Lower lobe of right lung (tissue), 2 donors: Measurements from ENCODE around the gene ANKRD9. TPM values are rescaled to one million over a fixed set of nuclear protein-coding genes. Genes with fewer than 3 reads are reported as not detected.

ENCODE experiments used
- ATAC-seq, 2 donors: fragments of 200-7000 bp; cut with Tn5 transposase; one replicate each; pipeline ENCODE4 v1.9.1; 2020 to 2022; ENCODE audit warnings: mild to moderate bottlenecking in 2 of 2, moderate library complexity in 2 of 2
- DNase-seq: peaks from one replicate; pipeline ENCODE4 v3.0.0-alpha.2; 2020
- H3K27ac ChIP-seq: fragments of 200-600 bp; one replicate; pipeline ENCODE4 v1.8.0; 2022
- H3K27me3 ChIP-seq: fragments of 200-600 bp; one replicate; pipeline ENCODE4 v1.8.0; 2022; ENCODE audit warnings: low read depth
- H3K36me3 ChIP-seq: fragments of 200-600 bp; one replicate; pipeline ENCODE4 v1.8.0; 2022; ENCODE audit warnings: mild to moderate bottlenecking
- H3K4me1 ChIP-seq: fragments of 200-600 bp; one replicate; pipeline ENCODE4 v1.8.0; 2022
- H3K4me3 ChIP-seq: fragments of 200-600 bp; one replicate; pipeline ENCODE4 v1.8.0; 2022; ENCODE audit warnings: mild to moderate bottlenecking
- H3K9me3 ChIP-seq: fragments of 200-600 bp; one replicate; pipeline ENCODE4 v1.8.0; 2022
- intact Hi-C: fragments of 100-400 bp; cut with DNase I; formaldehyde crosslinking; loops from one replicate; pipeline ENCODE4 v1.11.0; 2022
- total RNA-seq: library from RNA; stranded (reverse); fragmentation: NEBNext Ultra II Directional; extraction: Animal tissue kit (Norgen Biotek cat#: 25700); gene quantifications from one replicate; pipeline ENCODE4 v1.2.1, GENCODE V29; 2021
- TF ChIP-seq, protein P1 (sequence below): fragments of 200-600 bp; IDR thresholded peaks from one replicate; pipeline ENCODE4 v1.8.0; 2022; ENCODE audit warnings: antibody characterized with exemption, mild to moderate bottlenecking
- donor health status: DM: no; HTN: yes; CAD: no; lungs with severe emphysema.

Gene ANKRD9
- total RNA-seq, 1 donor from 2014 or later, result 19.5 TPM

DNA sequence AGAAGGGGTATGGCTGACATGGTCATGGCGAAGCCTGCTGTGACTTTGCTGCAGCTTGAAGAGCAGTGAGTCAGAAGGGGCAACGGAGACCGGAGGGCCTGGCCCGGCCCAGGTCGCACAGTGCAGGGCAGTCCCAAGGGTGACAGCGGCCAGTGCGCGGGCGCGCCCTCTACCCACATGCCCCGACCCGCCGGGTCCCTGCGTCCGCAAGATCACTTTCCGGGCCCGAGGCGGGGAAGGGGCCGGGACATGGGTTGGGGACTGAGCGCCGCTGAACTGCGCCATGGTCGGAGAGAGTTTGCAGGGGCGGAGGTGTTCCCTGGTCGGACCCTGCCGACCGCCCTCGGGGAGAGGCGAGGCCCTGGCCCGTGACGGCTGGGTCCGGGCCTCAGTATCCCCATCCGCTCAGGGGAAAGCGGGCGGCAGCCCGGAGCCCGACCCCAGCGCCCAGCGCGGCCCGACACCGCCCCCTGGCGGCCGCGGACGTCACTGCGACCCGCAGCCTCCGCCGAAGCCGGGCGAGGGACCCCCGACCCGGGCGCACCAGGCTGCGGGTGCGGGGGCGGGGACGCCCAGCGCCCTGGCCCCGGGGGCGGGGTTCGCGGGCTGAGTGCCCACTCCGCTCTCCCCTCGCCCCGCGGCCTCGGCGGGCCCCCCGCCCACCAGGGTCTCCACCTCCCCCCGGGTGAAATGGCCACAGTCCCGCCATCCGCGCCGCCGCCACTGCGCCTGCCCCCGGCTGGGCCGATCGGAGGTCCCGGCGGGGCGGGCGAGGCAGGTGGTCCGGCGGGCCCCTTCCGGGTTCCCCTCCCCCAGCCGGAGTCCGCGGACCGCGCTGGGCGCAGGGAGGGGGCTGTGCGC lies 7.2 kb upstream of the ANKRD9 start:
- no peaks in the 10 kb centered on the region for H3K36me3 ChIP-seq
- H3K4me3 ChIP-seq, result peak overlapping the region; percentile 69
- no peaks in the 10 kb centered on the region for H3K9me3 ChIP-seq
- TF ChIP-seq, protein P1, sequence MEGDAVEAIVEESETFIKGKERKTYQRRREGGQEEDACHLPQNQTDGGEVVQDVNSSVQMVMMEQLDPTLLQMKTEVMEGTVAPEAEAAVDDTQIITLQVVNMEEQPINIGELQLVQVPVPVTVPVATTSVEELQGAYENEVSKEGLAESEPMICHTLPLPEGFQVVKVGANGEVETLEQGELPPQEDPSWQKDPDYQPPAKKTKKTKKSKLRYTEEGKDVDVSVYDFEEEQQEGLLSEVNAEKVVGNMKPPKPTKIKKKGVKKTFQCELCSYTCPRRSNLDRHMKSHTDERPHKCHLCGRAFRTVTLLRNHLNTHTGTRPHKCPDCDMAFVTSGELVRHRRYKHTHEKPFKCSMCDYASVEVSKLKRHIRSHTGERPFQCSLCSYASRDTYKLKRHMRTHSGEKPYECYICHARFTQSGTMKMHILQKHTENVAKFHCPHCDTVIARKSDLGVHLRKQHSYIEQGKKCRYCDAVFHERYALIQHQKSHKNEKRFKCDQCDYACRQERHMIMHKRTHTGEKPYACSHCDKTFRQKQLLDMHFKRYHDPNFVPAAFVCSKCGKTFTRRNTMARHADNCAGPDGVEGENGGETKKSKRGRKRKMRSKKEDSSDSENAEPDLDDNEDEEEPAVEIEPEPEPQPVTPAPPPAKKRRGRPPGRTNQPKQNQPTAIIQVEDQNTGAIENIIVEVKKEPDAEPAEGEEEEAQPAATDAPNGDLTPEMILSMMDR, result peak; percentile 88
- H3K27me3 ChIP-seq, result no peaks in the 10 kb centered on the region
- peaks cover 6% of the 10 kb centered on the region for H3K4me1 ChIP-seq
- ATAC-seq (peak; percentile 90 to 91), DNase-seq (peak; percentile 71)
- H3K27ac ChIP-seq, result peak overlapping the region; percentile 73
- intact Hi-C loops, result loop anchor here (5.0 kb wide), 1 partner anchor 79 kb away; no protein-coding TSS in a partner anchor

DNA sequence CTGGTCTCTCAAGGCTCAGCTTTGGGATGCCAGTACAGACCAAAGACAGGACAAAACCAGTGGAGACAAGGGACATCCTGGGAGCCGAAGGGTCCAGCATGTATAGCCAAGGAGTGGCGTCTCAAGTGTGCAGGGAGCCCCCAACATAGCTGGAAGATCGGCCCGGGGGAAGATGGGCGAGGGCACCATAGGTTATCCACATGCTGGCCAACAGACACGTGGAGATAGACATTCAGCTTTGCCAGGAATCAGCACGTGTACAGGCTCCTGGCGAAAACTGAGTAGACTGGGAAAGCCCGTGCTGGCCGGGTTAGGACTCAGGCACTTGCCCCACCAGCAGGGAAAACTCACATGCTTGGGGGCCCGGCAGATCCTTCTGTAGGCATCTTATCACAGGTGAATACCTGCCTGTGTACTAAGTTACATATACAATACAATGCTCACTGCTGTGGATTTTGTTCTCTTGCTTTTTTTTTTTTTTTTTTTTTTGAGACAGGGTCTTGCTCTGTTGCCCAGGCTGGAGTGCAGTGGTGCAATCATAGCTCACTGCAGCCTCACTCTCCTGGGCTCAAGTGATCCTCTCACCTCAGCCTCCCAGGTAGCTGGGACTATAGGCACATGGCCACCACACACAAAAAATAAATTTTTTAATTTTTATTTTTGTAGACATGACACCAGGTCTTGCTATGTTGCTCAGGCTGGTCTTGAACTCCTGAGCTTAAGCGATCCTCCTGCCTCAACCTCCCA lies 5.6 kb upstream of the ANKRD9 start:
- no peaks in the 10 kb centered on the region for H3K9me3 ChIP-seq
- ATAC-seq (no peak), DNase-seq (no peak)
- H3K27ac ChIP-seq, result no peak overlapping the region
- intact Hi-C loops, result loop anchor here (5.0 kb wide), 1 partner anchor 78 kb away; no protein-coding TSS in a partner anchor
- H3K36me3 ChIP-seq, result no peaks in the 10 kb centered on the region
- H3K27me3 ChIP-seq, result no peaks in the 10 kb centered on the region
- H3K4me3 ChIP-seq, result no peak overlapping the region
- TF ChIP-seq, protein P1, result no peak
- peaks cover 13% of the 10 kb centered on the region for H3K4me1 ChIP-seq

DNA sequence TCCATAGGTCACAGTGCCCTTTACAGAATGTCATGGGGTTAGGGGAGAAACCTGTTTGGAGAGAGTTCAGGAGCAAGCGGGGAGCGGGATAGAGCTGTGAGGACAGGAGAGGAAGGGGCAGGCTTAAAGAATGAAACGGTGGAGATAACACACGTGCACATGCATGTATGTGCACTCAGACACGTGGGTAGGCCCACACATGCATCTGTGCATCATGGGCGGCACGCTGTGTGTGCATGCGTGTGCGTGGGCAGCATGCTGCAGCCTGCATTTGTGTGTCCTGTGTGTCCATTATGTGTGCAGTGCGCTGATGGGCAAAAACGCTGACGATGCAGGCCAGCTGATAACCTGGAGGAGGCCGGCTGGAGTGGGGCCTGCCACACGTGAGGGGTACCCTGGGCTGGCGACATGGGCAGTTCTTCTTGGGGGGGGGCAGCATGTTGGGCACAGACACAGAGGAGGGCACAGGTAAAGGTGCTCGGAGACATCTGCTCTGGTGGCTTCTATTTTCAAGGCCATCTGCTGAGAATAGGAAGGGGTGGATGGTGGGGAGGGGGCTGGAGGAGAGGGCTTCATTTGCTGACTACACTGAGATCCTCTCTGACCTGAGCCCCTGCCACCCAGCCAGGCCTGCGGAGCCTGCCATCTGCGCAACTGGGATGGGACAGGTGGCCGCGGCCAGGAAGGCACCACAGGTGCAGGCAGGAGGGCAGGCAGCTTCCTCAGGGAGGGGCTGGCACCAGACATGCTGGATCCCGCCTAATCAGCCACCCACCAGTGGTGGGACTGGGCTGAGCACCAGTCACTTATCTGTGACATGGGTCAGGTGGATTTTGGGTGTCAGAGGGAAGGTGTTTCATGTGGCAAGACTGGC lies 4.6 kb upstream of the ANKRD9 start:
- Histone ChIP-seq H3K27me3 (no peaks in the 10 kb centered on the region), H3K4me1 (peaks cover 14% of the 10 kb centered on the region), H3K9me3 (no peaks in the 10 kb centered on the region), H3K4me3 (no peak overlapping the region), H3K27ac (no peak overlapping the region), H3K36me3 (no peaks in the 10 kb centered on the region)
- TF ChIP-seq, protein P1, result no peak
- ATAC-seq (no peak), DNase-seq (no peak)
- intact Hi-C loops, result no loop called here

DNA sequence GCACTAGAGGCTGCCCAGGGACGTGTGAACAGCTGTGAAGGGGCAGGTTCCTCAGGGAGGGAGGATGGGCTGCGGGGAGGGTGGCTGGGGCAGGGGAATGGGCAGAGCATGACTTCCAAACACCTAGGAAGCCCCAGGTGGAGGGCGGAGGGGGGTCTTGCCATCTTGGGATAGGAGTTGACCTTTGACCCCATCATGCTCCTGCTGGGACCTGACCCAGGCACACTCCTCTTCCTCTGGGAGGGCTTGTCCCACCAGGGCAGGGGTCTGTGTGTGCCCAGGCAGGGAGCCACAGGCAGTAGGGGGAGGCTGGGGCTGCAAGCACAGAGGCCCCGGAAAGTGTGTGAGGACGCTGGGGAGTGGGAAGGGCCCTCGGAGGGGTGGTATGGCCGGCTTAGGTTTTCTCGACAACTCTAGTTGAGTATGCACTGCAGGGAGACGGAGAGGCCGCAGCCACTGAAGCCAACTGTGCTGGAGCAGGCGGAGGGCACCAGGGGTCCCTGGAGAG lies 3.3 kb upstream of the ANKRD9 start:
- H3K9me3 ChIP-seq, result no peaks in the 10 kb centered on the region
- ATAC-seq, result no peak
- H3K27me3 ChIP-seq, result no peaks in the 10 kb centered on the region
- no peak overlapping the region for H3K4me3 ChIP-seq
- DNase-seq, result no peak
- no peak overlapping the region for H3K27ac ChIP-seq
- H3K4me1 ChIP-seq, result peaks cover 21% of the 10 kb centered on the region
- no peaks in the 10 kb centered on the region for H3K36me3 ChIP-seq
- TF ChIP-seq, protein P1, result no peak
- intact Hi-C loops, result no loop called here

DNA sequence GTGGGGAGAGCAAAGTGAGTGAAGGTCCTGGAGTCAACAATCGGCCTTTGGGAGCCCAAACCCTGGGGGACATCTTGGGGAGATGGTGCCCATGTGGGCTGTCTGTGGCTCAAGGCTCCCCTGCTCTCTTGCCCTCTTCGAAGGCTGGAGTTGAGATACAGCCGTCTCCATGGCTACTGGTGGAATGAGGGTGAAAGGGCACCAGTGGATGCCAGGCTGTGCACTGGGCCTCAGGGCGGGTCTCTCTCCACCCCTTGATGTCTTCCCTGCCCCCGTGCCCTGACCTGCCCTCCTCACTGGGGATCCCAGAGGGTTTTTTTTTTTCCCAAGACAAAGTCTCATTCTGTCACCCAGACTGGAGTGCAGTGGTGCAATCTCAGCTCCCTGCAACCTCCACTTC lies 2.0 kb upstream of the ANKRD9 start:
- Histone ChIP-seq H3K4me3 (no peak overlapping the region), H3K4me1 (peaks cover 19% of the 10 kb centered on the region), H3K36me3 (no peaks in the 10 kb centered on the region), H3K27me3 (no peaks in the 10 kb centered on the region), H3K9me3 (no peaks in the 10 kb centered on the region), H3K27ac (no peak overlapping the region)
- ATAC-seq (no peak), DNase-seq (no peak)
- TF ChIP-seq, protein P1, result no peak
- intact Hi-C loops, result no loop called here
